Amniotic stem cell (primary cell): ENCODE measurements around the gene IL13RA2.
A peak's percentile ranks its signal among the peaks of the same experiment; 100 is the strongest.

Experiments used
- DNase-seq: peaks from one replicate; lab custom pipeline; 2025; lab: John Stamatoyannopoulos, UW

The IL13RA2 gene

DNA sequence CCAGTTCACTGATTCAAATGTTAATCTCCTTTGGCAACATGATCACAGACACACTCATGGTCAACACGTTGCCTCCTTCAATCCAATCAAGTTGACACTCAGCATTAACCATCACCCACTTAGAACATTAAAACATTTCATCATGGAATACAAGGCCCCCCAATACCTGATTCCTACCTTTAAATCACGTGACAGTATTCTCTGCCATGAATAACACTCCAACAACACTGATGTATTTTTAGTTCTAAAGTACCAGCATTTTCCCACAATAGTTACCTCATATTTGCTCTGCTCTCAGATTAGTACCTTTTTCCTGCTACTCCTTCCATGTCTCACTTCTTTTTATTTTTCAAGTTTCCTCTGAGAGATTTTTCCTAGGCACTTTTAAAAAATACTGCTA, 19.6 kb downstream of the IL13RA2 start:
- DNase-seq: no peak

DNA sequence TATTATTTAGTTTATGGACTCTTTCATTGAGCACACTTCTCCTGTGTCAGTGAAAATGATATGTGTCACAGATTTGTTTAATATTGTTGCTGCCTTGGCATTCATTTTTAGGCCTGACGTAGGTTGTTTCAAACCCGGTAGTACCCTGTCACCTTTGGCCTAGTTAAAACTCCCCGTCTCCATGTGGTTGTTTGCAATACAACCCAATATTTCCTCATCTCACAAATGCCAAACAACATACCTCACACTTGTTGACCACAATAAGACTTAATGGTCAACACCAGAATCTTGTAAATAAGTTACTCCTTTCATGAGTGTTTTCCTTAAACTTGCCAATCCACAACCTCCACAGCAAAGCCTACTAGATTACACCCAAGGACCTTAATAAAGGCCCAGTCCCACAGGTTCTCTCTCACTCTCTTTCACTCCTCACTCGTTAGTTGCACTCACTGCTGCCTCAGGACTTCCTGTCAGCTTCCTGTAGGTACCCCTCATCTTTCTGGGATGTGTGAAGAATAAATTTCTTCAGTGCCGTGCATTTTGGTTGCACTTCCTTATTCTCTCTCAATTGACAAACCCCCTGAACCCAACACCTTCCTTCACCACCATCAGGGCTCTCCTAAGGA, 31.3 kb downstream of the IL13RA2 start:
- DNase-seq: no peak

DNA sequence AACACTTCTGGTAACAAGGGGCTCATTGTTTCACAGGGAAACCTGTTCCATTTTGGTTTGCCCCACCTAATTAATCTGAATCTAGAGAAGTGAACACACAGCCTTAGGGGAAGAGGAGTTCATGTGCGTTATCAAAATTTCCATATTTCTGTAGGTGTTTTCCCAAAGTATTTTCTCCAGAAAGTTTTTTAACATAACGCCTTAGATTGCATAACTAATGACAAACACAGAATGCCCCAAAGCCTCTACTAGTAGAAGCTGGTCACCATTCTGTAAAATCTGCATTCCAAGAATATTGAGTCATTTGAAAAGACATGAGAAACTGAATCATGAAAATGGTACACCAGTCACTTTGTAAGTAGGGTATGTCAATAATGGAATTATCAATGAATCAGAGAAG, 41.1 kb downstream of the IL13RA2 start:
- peak; percentile 0 for DNase-seq

DNA sequence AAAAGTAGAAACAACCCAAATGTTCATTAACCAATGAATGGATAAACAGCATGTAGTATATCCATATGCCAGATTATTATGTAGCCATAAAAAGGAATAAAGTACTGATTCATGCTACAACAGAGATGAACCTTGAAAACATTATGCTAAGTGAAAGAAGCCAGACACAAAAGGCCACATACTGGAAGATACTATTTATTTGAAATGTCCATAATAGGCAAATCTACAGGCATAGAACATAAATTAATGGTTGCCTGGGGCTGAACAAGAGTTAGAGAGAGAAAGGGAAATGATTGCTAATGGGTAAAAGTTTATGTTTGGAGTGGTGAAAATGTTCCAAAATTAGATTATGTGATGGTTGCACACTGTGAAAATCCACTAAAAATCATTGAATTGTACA, 44.4 kb downstream of the IL13RA2 start:
- no peak for DNase-seq

GRCh38 chrX:114970806-114971205, 46.6 kb downstream of the IL13RA2 start:
- no peak for DNase-seq

GRCh38 chrX:114964374-114964773, 53.0 kb downstream of the IL13RA2 start:
- no peak for DNase-seq

DNA sequence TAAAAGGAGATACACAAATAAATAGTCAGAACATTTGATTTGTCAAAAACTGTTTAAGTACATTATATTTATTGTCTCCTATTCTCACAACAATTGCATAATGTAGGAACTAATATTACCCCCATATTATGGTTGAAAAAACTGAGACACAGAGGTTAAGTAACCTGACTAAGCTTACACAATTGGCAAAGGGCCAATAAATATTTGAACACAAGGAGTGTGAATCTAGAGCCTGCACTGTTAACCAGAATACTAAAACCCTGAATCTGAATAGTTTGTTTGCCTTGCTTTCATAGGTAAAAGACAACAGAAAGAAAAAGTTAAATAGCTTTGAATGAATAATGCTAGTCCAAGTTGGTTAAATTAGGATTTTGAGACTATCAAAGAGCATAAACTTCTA, 55.2 kb downstream of the IL13RA2 start:
- no peak for DNase-seq

- peak; percentile 0 for DNase-seq
Observed at GRCh38 chrX:114959729-114960128, 57.7 kb downstream of the IL13RA2 start.
